A549 (cell line): ENCODE results near the gene IRAK3.

Experiments used
- EP300 ChIP-seq, 2 experiments: fragments of >200 bp; sonication (Bioruptor Twin); formaldehyde crosslinking; IDR thresholded peaks; 2 replicates in 1 of 2; 3 replicates in 1 of 2; pipeline ENCODE4 v1.6.1; 2016 to 2017
- FOSB ChIP-seq: fragments of 250-450 bp; sonication (Bioruptor Pico); IDR thresholded peaks from 2 replicates; pipeline ENCODE4 v1.5.0; 2020; ENCODE audit warnings: mild to moderate bottlenecking, moderate library complexity
- FOSL2 ChIP-seq, 2 experiments: fragments of 450-650 bp in 1 of 2; fragments of >200 bp in 1 of 2; sonication (Bioruptor Twin) in 1 of 2; formaldehyde crosslinking; IDR thresholded peaks; 2 replicates each; pipeline versions ENCODE4 v1.5.0 to v1.6.1; 2016 to 2020; ENCODE audit warnings: mild to moderate bottlenecking in 1 of 2, moderate library complexity in 1 of 2
- HOXA7 ChIP-seq: fragments of 250-450 bp; sonication (Bioruptor Pico); IDR thresholded peaks from 2 replicates; pipeline ENCODE4 v1.5.0; 2020; ENCODE audit warnings: mild to moderate bottlenecking, moderate library complexity
- NR3C1 ChIP-seq: fragments of >200 bp; sonication (Bioruptor Twin); formaldehyde crosslinking; IDR thresholded peaks from 3 replicates; pipeline ENCODE4 v1.6.1; 2017
- POLR2A ChIP-seq: IDR thresholded peaks from 2 replicates; pipeline ENCODE4 v1.6.1; 2012; ENCODE audit warnings: mild to moderate bottlenecking, low read length
- RAD21 ChIP-seq, 2 experiments: fragments of >200 bp in 1 of 2; sonication (Bioruptor Twin) in 1 of 2; formaldehyde crosslinking in 1 of 2; IDR thresholded peaks in 1 of 2; conservative IDR thresholded peaks in 1 of 2; 2 replicates in 1 of 2; 3 replicates in 1 of 2; pipeline ENCODE4 v1.6.1; 2012 to 2018; ENCODE audit warnings: inconsistent platforms in 1 of 2
- TF ChIP-seq, protein P1 (sequence below): fragments of >200 bp; sonication (Bioruptor Twin); formaldehyde crosslinking; IDR thresholded peaks from 3 replicates; pipeline ENCODE4 v1.5.1; 2016
- TF ChIP-seq, protein P2 (sequence below): IDR thresholded peaks from 2 replicates; pipeline ENCODE4 v1.6.1; 2012
- TF ChIP-seq, protein P3 (sequence below): fragments of 200-600 bp; sonication (generic); IDR thresholded peaks from 2 replicates; pipeline ENCODE4 v1.6.1; 2016; ENCODE audit warnings: antibody characterized with exemption, mild to moderate bottlenecking, moderate library complexity

DNA sequence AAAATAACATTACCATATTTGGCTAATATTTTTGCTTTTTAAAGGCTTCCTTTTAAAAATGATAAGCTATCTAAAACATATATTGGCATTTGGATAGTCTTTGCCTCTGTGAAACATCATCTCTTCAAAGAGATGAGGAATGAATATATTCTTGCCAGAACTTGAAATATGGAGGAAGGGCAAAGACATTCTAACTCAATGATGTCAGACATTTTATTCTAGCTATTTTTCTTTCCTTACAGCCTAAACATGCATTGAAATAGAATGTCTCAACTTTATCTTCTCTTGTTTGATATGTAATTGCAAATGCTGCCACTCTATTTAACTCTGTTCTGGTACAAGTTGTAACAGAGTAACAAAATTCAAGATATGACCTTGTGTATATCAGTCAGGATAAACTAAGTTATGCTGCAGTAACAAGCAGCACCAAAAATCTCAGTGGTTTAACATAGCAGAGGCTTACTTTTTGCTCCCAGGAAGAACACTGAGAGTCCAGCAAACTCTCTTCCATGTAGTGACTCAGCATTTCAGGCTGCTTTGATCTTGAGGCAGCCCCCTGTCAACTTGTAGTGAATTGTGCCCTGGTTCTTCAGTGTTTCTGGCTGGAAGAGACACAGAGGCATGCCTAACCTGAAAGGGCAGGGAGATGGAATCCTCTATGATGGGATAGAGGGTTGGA lies 11.0 kb downstream of the IRAK3 start:
- TF ChIP-seq POLR2A (no peak), RAD21 (conservative IDR thresholded peaks at IDR 0.05 in 1 of 2, IDR thresholded peaks at IDR 0.05 in 1 of 2) (no peak), FOSB (CRISPR knock-in tag) (no peak), NR3C1 (no peak), FOSL2 (IDR thresholded peaks at IDR 0.05) (no peak), FOSL2 (CRISPR knock-in tag; IDR thresholded peaks at IDR 0.05) (no peak), HOXA7 (CRISPR knock-in tag) (no peak), EP300 (IDR thresholded peaks at IDR 0.05) (no peak)
- TF ChIP-seq, protein P1, sequence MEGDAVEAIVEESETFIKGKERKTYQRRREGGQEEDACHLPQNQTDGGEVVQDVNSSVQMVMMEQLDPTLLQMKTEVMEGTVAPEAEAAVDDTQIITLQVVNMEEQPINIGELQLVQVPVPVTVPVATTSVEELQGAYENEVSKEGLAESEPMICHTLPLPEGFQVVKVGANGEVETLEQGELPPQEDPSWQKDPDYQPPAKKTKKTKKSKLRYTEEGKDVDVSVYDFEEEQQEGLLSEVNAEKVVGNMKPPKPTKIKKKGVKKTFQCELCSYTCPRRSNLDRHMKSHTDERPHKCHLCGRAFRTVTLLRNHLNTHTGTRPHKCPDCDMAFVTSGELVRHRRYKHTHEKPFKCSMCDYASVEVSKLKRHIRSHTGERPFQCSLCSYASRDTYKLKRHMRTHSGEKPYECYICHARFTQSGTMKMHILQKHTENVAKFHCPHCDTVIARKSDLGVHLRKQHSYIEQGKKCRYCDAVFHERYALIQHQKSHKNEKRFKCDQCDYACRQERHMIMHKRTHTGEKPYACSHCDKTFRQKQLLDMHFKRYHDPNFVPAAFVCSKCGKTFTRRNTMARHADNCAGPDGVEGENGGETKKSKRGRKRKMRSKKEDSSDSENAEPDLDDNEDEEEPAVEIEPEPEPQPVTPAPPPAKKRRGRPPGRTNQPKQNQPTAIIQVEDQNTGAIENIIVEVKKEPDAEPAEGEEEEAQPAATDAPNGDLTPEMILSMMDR: no peak
- TF ChIP-seq, protein P2, sequence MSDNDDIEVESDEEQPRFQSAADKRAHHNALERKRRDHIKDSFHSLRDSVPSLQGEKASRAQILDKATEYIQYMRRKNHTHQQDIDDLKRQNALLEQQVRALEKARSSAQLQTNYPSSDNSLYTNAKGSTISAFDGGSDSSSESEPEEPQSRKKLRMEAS: no peak
- TF ChIP-seq, protein P3, sequence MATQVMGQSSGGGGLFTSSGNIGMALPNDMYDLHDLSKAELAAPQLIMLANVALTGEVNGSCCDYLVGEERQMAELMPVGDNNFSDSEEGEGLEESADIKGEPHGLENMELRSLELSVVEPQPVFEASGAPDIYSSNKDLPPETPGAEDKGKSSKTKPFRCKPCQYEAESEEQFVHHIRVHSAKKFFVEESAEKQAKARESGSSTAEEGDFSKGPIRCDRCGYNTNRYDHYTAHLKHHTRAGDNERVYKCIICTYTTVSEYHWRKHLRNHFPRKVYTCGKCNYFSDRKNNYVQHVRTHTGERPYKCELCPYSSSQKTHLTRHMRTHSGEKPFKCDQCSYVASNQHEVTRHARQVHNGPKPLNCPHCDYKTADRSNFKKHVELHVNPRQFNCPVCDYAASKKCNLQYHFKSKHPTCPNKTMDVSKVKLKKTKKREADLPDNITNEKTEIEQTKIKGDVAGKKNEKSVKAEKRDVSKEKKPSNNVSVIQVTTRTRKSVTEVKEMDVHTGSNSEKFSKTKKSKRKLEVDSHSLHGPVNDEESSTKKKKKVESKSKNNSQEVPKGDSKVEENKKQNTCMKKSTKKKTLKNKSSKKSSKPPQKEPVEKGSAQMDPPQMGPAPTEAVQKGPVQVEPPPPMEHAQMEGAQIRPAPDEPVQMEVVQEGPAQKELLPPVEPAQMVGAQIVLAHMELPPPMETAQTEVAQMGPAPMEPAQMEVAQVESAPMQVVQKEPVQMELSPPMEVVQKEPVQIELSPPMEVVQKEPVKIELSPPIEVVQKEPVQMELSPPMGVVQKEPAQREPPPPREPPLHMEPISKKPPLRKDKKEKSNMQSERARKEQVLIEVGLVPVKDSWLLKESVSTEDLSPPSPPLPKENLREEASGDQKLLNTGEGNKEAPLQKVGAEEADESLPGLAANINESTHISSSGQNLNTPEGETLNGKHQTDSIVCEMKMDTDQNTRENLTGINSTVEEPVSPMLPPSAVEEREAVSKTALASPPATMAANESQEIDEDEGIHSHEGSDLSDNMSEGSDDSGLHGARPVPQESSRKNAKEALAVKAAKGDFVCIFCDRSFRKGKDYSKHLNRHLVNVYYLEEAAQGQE: no peak
